ENCODE measurements around the gene ZBTB2.

- TF ChIP-seq, protein P1, sequence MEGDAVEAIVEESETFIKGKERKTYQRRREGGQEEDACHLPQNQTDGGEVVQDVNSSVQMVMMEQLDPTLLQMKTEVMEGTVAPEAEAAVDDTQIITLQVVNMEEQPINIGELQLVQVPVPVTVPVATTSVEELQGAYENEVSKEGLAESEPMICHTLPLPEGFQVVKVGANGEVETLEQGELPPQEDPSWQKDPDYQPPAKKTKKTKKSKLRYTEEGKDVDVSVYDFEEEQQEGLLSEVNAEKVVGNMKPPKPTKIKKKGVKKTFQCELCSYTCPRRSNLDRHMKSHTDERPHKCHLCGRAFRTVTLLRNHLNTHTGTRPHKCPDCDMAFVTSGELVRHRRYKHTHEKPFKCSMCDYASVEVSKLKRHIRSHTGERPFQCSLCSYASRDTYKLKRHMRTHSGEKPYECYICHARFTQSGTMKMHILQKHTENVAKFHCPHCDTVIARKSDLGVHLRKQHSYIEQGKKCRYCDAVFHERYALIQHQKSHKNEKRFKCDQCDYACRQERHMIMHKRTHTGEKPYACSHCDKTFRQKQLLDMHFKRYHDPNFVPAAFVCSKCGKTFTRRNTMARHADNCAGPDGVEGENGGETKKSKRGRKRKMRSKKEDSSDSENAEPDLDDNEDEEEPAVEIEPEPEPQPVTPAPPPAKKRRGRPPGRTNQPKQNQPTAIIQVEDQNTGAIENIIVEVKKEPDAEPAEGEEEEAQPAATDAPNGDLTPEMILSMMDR (IDR thresholded peaks at IDR 0.05; ENCODE audit: low read length) = no peak
- no peak for TF ChIP-seq EZH2 (IDR thresholded peaks at IDR 0.05; ENCODE audit: borderline replicate concordance, low read length)
These were observed 1.6 kb downstream of the ZBTB2 start for GRCh38 chr6:151389618-151390275.

Data from OCI-LY1 (cell line).